SJCRH30 (cell line): ENCODE measurements around the gene SELP. TPM values are rescaled to one million over a fixed set of nuclear protein-coding genes. Genes with fewer than 3 reads are reported as not detected.

Source experiments
- DNase-seq, 2 experiments: peaks; one replicate each; pipeline ENCODE4 v3.0.0-alpha.2; 2015 to 2020
- H3K27ac ChIP-seq: fragments of 250-450 bp; sonication (Bioruptor Pico); 2 replicates; pipeline ENCODE4 v1.5.1; 2020; ENCODE audit warnings: mild to moderate bottlenecking, moderate library complexity
- H3K27me3 ChIP-seq: fragments of 250-450 bp; sonication (Bioruptor Pico); 2 replicates; pipeline ENCODE4 v1.5.1; 2020; ENCODE audit warnings: mild to moderate bottlenecking, moderate library complexity
- H3K36me3 ChIP-seq: fragments of 250-450 bp; sonication (Bioruptor Pico); 2 replicates; pipeline ENCODE4 v1.5.1; 2020; ENCODE audit warnings: mild to moderate bottlenecking, moderate library complexity
- H3K4me1 ChIP-seq: fragments of 250-450 bp; sonication (Bioruptor Pico); 2 replicates; pipeline ENCODE4 v1.5.1; 2020; ENCODE audit warnings: mild to moderate bottlenecking, moderate library complexity
- H3K4me3 ChIP-seq: fragments of 250-450 bp; sonication (Bioruptor Pico); 2 replicates; pipeline ENCODE4 v1.5.1; 2020; ENCODE audit warnings: mild to moderate bottlenecking, moderate library complexity
- H3K9me3 ChIP-seq: fragments of 250-450 bp; sonication (Bioruptor Pico); replicated peaks from 2 replicates; pipeline ENCODE4 v1.5.1; 2020; ENCODE audit warnings: mild to moderate bottlenecking, moderate library complexity
- total RNA-seq: library from RNA; depleted of rRNA; stranded (reverse); fragments of >200 nt; shearing (Covaris generic); gene quantifications from 2 replicates; pipeline ENCODE4 v1.2.3, GENCODE V29; 2014

The SELP gene
- total RNA-seq, 1 experiment from 2014 or later = not detected

GRCh38 chr1:169595764-169596711 is 33.9 kb downstream of the SELP start:
- Histone ChIP-seq H3K4me3 (no peak overlapping the region), H3K9me3 (no peaks in the 10 kb centered on the region), H3K27ac (no peak overlapping the region), H3K36me3 (no peaks in the 10 kb centered on the region), H3K4me1 (no peaks in the 10 kb centered on the region), H3K27me3 (no peaks in the 10 kb centered on the region)
- DNase-seq = peak; percentile 11 to 41

DNA sequence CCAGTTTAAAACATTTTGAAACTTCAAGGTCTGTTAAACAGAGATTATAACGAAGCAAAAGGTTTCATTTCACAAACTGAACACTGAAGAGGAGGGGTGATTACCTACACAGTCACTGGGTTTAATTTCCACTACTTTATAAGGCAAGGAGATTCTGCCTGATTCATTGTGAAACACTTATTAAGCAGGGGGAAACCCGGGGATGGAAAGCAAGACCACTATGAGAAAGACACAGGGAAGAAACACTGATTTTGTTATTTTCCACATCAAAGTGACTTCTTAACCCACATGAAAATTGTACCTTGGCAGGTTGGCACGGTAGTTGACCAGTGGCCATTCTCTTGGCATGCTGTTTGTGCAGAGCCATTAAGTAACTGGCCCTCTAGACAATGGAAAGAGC is 35.5 kb downstream of the SELP start:
- no peak overlapping the region for H3K27ac ChIP-seq
- no peaks in the 10 kb centered on the region for H3K36me3 ChIP-seq
- DNase-seq = no peak
- H3K4me1 ChIP-seq = no peaks in the 10 kb centered on the region
- no peaks in the 10 kb centered on the region for H3K27me3 ChIP-seq
- H3K4me3 ChIP-seq = no peak overlapping the region
- H3K9me3 ChIP-seq = no peaks in the 10 kb centered on the region

DNA sequence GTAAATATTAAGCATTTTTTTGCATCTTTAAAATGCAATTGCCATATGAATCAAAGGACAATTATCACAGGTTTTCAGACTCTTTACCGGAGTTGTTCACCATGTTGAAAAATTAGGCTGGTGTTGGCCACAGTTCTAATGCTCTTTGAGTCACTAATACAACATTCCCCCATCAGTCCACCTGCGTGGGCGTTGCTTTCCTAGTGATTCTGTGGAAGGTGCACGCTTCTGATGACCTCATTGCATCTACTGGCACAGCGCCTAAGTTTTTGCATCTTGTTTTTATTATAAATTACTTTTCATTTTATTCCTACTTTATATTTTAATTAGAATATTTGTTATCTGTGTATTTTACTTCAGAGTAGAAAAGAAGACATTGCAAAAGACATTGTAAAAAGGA is 39.0 kb downstream of the SELP start:
- Histone ChIP-seq H3K36me3 (no peaks in the 10 kb centered on the region), H3K27me3 (0 out of 2 replicates have a peak, but pooled peaks cover 4% of the 10 kb centered on the region), H3K4me1 (no peaks in the 10 kb centered on the region), H3K4me3 (no peak overlapping the region), H3K9me3 (no peaks in the 10 kb centered on the region), H3K27ac (no peak overlapping the region)
- DNase-seq = no peak

DNA sequence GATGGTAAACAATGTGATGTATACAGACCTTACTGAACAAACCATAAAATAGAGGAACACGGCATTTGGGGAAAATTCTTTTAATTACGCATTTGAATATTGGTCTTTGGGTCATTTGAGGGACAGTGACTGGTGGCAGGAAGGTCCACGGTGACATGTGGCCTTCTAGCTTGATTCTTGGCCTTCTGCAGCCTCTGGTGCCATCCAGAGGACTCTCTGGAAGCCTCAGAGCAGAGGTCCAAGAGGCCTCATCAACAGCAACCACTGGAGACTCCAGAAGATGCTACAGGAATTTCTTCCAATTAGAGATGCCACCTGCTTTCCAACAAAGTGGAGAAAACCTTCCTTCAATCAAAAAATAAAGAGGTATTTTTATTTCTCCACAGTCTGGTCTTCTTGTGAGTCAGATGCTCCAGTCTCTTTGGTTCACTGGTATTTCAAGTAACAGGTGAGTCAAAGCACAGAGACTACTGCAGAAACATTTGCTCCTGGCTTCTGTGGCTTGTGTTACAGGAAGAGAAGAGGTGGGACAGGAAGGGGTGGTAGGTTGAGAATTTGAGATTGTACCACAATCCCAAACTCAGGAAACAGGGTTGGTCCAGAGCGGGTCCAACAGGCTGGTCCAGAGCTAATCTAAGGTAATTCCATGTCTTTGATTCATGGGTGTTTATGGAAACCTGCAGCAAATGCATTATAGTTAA is 41.0 kb downstream of the SELP start:
- Histone ChIP-seq H3K27ac (no peak overlapping the region), H3K36me3 (no peaks in the 10 kb centered on the region), H3K4me3 (no peak overlapping the region), H3K4me1 (no peaks in the 10 kb centered on the region), H3K9me3 (no peaks in the 10 kb centered on the region), H3K27me3 (0 out of 2 replicates have a peak, but pooled peaks cover 6% of the 10 kb centered on the region)
- DNase-seq = no peak

- no peak for DNase-seq
- H3K4me1 ChIP-seq = no peaks in the 10 kb centered on the region
- no peaks in the 10 kb centered on the region for H3K9me3 ChIP-seq
- H3K27me3 ChIP-seq = 0 out of 2 replicates have a peak, but pooled peaks cover 6% of the 10 kb centered on the region
- no peak overlapping the region for H3K27ac ChIP-seq
- H3K4me3 ChIP-seq = no peak overlapping the region
- H3K36me3 ChIP-seq = no peaks in the 10 kb centered on the region
These were observed 41.8 kb downstream of the SELP start for GRCh38 chr1:169588112-169588511.

- no peaks in the 10 kb centered on the region for H3K36me3 ChIP-seq
- no peak within 1 kb of the TSS for H3K4me3 ChIP-seq
- H3K27ac ChIP-seq = no peak within 1 kb of the TSS
- H3K4me1 ChIP-seq = no peaks in the 10 kb centered on the region
- DNase-seq = peak; percentile 45 to 53
- H3K9me3 ChIP-seq = no peaks in the 10 kb centered on the region
- H3K27me3 ChIP-seq = 0 out of 2 replicates have a peak, but pooled peaks cover 6% of the 10 kb centered on the region
These were observed 43.3 kb downstream of the SELP start, which contains the start of gene F5 for GRCh38 chr1:169586395-169587255. F5 (minus strand) TSS chr1:169586481; CDS start chr1:169586386, 95 bp downstream.

DNA sequence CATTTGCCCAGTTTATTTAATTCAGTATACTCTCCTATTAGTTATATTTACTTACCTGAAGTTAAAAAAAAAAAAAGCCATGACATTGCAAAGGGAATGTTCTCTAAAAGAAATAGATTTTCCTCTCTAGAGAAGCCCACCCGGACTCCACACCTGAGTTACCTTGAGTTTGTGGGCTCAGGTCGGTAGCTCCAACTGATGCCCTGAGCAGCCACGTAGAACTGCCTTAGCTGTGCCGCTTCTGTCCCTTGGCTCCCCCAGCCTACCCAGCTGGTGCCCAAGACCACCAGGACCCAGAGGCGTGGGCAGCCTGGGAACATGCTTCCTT is 43.9 kb downstream of the SELP start:
- H3K9me3 ChIP-seq = no peaks in the 10 kb centered on the region
- no peak for DNase-seq
- H3K27me3 ChIP-seq = 0 out of 2 replicates have a peak, but pooled peaks cover 6% of the 10 kb centered on the region
- H3K4me1 ChIP-seq = no peaks in the 10 kb centered on the region
- H3K27ac ChIP-seq = no peak overlapping the region
- no peak overlapping the region for H3K4me3 ChIP-seq
- no peaks in the 10 kb centered on the region for H3K36me3 ChIP-seq

GRCh38 chr1:169585181-169585580 is 44.7 kb downstream of the SELP start:
- Histone ChIP-seq H3K27ac (no peak overlapping the region), H3K36me3 (no peaks in the 10 kb centered on the region), H3K4me1 (no peaks in the 10 kb centered on the region), H3K27me3 (0 out of 2 replicates have a peak, but pooled peaks cover 6% of the 10 kb centered on the region), H3K4me3 (no peak overlapping the region), H3K9me3 (no peaks in the 10 kb centered on the region)
- no peak for DNase-seq

GRCh38 chr1:169584483-169585144 is 45.3 kb downstream of the SELP start:
- DNase-seq = no peak
- H3K4me3 ChIP-seq = no peak overlapping the region
- no peaks in the 10 kb centered on the region for H3K9me3 ChIP-seq
- H3K4me1 ChIP-seq = no peaks in the 10 kb centered on the region
- no peak overlapping the region for H3K27ac ChIP-seq
- no peaks in the 10 kb centered on the region for H3K36me3 ChIP-seq
- H3K27me3 ChIP-seq = 0 out of 2 replicates have a peak, but pooled peaks cover 6% of the 10 kb centered on the region

DNA sequence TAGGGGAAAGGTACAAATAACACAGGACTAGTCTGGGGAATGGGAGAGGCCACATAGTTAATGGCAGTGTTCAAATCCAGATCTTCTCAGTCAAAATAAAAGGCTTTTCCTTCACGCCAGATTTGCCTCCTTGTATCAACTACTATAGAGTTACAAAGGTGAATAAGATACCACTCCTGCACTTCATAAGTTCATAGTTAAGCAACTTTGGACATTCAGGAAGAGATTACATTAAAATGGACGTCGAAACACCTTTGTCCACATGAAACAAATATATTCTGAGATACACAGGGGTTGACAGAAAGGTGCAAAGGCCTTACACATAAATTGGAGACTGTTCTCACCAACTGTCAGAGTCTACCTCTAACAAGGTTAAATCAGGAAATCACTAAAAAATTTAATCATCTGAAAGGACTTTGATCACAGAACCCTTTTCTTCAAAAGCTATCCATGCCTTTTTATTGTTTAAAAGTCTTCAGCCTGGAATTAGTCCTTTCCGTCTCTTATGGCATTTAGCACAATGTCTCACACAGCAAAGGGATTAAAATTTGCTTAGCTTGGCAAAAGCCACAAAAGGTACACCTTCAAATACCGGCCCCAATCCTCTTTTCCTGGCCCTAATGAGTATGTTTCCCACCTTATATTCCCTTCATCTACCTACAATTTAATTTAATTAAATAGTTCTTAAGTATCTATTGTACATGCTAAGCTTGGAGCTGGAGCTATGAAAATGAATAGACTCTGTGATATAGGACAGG is 51.8 kb downstream of the SELP start:
- no peaks in the 10 kb centered on the region for H3K27me3 ChIP-seq
- no peaks in the 10 kb centered on the region for H3K9me3 ChIP-seq
- no peak for DNase-seq
- H3K4me3 ChIP-seq = no peak overlapping the region
- no peaks in the 10 kb centered on the region for H3K4me1 ChIP-seq
- no peak overlapping the region for H3K27ac ChIP-seq
- no peaks in the 10 kb centered on the region for H3K36me3 ChIP-seq

DNA sequence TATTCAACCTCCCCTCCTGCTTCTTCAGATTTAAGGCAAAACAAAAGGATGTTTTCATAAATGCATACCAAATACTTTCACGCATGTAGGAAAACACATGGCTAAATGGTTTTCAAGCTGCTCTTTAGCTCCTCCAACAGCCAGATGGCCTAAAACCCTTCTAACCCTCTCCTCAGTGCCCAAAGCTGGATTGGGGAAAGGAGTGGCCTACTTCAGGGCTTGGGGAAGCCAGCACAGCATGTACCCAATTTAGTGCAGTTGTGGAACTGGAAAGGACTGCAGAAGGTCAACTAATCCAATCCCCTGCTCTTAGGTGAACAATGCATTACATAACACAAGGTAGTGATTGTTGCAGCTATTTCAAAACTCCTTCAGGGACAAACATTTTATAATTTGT is 53.0 kb downstream of the SELP start:
- no peak for DNase-seq
- no peak overlapping the region for H3K4me3 ChIP-seq
- H3K36me3 ChIP-seq = no peaks in the 10 kb centered on the region
- no peaks in the 10 kb centered on the region for H3K27me3 ChIP-seq
- H3K4me1 ChIP-seq = no peaks in the 10 kb centered on the region
- H3K9me3 ChIP-seq = no peaks in the 10 kb centered on the region
- no peak overlapping the region for H3K27ac ChIP-seq

DNA sequence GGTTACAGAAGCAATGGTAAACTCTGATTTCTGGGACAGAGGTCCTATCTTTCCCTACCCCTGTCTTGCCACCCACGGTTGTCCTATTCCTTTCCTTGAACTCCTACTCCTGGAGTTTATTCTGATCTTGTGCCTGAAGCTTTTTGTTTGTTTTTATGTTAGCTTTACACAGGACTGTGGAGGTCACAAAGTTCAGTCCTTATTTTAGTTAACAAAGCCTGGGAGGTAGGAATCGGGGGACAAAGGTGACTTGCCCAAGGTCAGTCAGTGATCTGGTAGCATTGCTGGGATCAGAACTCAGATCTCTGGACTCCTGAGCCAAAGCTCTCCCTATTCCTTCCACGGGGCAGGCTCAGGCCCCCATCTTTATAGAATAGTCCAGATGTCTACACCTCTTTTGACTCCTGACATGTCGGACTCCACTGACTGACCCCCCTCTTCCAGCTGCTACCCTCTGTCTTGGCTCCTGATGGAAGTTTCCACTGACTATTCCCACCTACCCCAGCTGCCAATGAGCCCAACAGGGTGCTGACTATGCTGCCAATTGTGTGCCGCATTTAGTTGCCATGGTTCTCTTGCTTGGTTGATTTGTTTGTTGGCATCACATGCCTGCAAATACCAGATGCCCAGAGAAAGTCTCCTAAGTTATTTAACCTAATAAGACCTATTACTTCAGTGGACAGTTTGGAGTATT is 53.5 kb downstream of the SELP start:
- DNase-seq = no peak
- Histone ChIP-seq H3K27me3 (no peaks in the 10 kb centered on the region), H3K4me1 (no peaks in the 10 kb centered on the region), H3K9me3 (no peaks in the 10 kb centered on the region), H3K4me3 (no peak overlapping the region), H3K27ac (no peak overlapping the region), H3K36me3 (no peaks in the 10 kb centered on the region)

DNA sequence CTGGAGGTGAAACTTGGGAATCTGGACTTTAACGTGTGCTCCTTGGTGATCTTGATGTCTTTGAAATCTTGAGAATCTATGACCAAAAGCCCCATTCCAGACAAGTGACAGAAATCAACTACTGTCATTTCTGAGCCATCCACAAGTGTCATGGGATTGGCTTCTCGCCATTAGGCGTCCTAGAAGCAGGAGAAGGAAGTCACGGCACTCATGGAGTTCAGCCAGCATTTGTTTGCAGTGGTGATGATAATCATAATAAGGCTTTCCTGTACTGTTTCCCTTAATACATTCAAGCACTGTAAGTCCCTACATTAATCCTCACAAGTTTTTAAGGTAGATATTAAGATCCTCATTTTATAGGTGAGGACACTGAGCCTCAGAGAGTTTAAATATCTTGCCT is 55.6 kb downstream of the SELP start:
- H3K4me3 ChIP-seq = no peak overlapping the region
- no peak overlapping the region for H3K27ac ChIP-seq
- H3K27me3 ChIP-seq = no peaks in the 10 kb centered on the region
- no peaks in the 10 kb centered on the region for H3K36me3 ChIP-seq
- no peak for DNase-seq
- no peaks in the 10 kb centered on the region for H3K4me1 ChIP-seq
- H3K9me3 ChIP-seq = no peaks in the 10 kb centered on the region
